T-helper 2 cell (primary cell): ENCODE measurements around the gene HMGCLL1.

ENCODE experiments used
- DNase-seq, 5 experiments: peaks; one replicate each; pipeline versions ENCODE4 v3.0.0 to v3.0.0-alpha.2; 2012 to 2022
- total RNA-seq, 2 donors: gene quantifications; one replicate each; lab custom pipeline; 2026; lab: John Stamatoyannopoulos, UW

Gene HMGCLL1
- total RNA-seq, result 0 to 0.20 reads per million in 2 donors

DNA sequence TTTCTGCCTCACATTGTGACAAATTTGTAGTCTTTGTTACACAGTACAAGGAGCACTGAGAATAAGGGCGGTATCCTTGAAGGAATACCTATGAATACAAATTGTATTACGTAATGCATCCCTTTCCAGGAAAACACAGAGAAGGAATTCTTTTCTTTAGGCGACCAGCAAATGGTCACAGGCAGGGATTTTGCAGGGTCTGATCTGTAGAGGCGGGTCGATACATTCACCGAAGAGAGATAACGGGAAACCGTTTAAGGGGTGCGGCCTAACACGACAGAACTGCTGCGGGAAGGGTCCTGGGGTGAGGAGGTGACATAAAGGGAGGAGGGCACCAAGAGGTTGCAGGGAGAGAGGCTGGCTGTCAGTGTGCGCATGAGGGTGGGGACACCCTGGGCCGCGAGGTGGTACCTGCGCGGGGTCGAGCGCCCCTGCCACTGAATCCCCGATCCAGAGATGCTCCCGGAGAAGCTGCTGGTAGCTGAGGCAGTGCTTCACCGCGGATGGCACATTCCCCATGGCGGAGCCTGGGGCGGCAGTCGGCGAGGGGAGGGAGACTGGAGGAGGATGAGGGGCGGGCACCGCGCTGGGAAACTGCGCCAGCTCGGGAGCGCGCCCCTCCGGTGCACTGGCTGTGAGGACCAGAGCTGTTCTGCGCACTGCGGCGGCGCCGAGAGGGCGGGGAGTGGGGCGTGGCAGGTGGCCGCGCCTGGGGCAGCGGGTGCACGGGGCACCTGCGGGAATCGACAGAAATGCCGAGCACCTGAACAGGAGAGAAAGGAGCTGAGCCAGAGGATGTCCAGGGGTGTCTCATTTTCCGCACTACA is at the start of gene HMGCLL1:
Gene HMGCLL1, minus strand, starts transcription at position 656 of the 827 bp plus-strand sequence. Its CDS starts 137 bp downstream, at position 519.
- DNase-seq, result no peak

DNA sequence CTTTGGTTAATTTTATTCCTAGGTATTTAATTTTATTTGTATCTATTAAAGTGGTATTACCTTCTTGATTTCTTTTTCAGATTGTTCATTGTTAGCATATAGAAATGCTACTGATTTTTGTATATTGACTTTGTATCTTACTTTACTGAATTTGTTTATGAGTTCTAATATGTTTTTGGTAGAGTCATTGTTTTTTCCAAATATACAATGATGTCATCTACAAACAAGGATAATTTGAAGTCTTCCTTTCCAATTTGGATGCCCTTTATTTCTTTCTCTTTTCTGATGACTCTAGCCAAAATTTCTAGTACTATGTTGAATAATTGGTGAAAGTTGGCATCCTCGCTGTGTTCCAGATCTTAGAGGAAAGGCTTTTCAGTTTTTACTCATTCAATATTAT is 43.0 kb upstream of the HMGCLL1 start:
- DNase-seq, result no peak

DNA sequence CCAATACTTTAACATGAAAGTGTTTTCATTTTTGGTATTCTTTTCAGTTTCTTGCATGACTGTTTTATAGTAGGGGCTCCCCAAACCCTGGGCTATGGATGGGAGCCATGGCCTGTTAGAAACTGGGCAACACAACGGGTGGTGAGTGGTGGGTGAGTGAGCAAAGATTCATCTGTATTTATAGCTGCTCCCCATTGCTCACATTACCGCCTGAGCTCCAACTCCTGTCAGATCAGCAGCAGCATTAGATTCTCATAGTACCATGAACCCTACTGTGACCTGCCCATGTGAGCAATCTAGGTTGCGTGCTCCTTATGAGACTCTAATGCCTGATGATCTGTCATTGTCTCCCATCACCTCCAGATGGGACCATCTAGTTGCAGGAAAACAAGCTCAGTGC is 42.3 kb upstream of the HMGCLL1 start:
- DNase-seq, result no peak

DNA sequence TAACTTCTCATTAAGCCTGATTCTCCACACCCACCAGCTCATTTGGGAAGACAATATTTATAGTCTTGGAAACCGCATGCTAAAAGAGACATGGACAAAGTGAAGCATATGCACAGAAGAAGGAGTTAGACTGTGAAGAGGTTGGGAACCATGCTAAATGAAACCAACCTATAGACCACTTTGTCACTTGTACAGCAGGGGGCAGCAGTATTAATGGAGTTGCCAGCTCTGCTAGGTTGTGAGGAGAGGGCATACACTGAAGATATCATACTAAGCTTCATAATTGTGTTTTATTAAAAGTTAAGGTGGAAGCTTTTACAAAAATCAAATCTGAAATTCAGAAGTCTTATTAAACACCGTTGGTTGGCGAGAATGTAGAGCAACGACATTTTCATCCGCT is 38.3 kb upstream of the HMGCLL1 start:
- peak in 1 of 5 experiments; percentile 1 for DNase-seq

DNA sequence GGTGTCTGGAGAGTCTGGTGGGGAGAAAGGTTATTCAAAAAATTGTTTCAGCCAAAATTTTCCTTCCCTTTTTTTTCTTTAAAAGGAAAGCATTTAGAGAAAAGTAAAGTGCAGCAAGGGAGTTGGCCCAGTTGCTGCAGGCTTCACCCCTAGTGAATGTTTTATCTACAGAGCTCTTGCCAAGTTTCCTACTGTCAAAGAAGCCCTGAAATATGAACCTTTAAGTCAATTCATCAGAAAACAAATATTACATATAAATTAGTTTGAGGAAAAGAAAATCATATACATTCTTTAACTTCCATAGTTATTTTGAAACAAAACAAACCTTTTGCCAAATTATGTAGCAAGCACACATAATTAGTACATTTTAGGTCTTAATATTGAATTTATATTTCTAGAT is 25.0 kb upstream of the HMGCLL1 start:
- DNase-seq, result no peak

GRCh38 chr6:55601120-55601519 is 22.1 kb upstream of the HMGCLL1 start:
- no peak for DNase-seq

GRCh38 chr6:55594442-55594841 is 15.4 kb upstream of the HMGCLL1 start:
- no peak for DNase-seq

DNA sequence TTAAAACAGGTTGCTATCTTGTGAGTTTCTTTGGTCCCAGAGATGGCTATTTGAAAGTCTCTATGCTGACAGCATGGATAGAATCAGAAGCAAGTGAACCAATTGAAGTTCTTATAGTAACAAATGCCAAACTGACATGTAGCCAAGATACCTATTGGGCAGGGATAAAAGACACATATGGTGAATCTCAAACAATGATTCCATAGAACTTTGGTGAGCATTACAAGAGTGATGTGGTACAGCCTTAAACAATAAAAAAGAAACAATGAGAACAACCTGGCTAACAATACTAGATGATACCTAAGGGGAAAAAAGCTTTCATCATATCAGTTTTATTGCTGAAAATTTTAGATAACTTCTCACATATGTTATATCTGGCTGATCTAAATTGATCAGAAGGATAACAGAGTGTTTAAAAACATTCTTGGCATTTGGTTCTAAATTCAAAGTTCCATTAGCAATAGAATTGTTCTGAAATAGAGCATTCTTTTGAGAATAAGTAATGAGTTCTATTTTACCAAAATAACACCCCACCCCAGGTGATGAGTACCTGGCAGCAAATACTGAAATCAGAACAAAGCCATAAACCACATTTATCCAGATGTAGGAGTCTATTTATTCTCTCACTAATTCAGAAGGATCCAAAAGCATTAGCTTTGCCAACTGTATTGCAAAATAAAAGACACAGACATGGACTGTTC is 5.8 kb upstream of the HMGCLL1 start:
- DNase-seq, result no peak

GRCh38 chr6:55576811-55577210 is 2.2 kb downstream of the HMGCLL1 start:
- no peak for DNase-seq

DNA sequence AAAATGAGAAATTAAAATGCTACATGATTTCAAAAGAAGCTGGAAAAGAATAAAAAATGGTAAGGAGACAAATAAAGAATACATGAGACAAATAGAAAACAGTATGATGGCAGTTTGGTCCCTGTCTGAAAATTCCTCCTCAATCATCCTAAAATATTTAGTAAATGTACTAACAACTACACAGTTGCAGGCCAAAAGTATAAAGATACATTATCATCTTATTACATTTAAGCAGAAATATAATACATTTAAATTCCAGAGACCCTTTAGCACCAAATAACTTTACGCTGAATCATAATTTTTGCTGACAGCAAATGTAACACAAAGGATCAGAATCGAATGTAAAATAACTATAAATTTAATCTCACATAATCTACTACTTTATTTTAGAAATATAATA is 4.4 kb downstream of the HMGCLL1 start:
- no peak for DNase-seq

GRCh38 chr6:55569638-55570037 is 9.4 kb downstream of the HMGCLL1 start:
- no peak for DNase-seq

GRCh38 chr6:55568808-55569439 is 10.1 kb downstream of the HMGCLL1 start:
- DNase-seq, result no peak

- no peak for DNase-seq
Observed at GRCh38 chr6:55567558-55567957, 11.4 kb downstream of the HMGCLL1 start.

DNA sequence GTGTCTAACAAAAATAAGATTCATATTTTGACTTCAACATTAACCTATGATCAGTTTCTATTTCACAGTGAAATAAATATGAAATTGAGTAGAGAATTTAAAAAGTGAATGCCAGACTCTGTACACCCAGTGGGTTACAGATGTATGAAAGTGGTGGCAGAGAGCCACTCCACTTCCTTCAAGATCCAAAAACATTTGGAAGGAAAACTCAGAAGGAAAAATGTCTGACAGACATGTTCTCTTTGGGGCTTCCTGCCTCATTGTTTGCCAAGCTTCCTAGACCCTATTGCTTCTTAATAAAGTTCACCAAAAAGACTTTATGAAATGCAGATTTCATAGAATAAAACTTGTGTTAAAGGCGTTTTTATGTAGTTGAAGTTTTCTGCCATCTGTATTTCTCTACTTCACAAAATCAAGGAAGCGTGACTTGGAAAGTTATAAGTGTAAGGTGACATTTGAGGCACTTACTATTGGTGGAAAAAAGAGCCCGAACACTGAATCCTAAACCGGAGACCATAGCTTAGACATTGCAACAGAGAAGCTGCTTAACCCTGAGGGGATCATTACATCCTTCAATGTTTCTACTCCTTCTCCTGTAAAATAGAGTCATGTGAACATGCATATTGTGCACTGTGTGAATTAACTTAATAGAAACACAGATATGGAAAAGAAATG is 12.8 kb downstream of the HMGCLL1 start:
- no peak for DNase-seq

DNA sequence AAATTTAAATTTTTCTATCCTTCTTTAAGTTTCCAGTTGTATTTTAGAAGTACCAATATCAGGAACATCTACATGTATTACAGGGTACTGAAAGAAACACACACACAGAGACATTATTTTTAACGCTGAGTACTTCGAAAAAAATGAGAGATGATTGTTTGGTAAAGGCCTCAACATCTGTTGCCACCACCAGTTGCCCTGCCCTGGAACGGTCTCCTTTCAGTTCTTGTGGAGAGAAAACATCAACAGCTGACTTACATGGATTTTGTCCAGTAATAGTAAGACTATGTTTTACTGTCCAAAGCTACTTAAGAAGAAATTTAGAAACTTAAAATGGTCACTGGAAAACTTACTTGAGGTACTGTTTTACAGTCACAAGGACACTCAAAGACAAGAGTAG is 16.7 kb downstream of the HMGCLL1 start:
- DNase-seq, result no peak

GRCh38 chr6:55560290-55560885 is 18.6 kb downstream of the HMGCLL1 start:
- no peak for DNase-seq

GRCh38 chr6:55557146-55557545 is 21.8 kb downstream of the HMGCLL1 start:
- DNase-seq, result no peak

GRCh38 chr6:55545791-55546190 is 33.2 kb downstream of the HMGCLL1 start:
- no peak for DNase-seq

DNA sequence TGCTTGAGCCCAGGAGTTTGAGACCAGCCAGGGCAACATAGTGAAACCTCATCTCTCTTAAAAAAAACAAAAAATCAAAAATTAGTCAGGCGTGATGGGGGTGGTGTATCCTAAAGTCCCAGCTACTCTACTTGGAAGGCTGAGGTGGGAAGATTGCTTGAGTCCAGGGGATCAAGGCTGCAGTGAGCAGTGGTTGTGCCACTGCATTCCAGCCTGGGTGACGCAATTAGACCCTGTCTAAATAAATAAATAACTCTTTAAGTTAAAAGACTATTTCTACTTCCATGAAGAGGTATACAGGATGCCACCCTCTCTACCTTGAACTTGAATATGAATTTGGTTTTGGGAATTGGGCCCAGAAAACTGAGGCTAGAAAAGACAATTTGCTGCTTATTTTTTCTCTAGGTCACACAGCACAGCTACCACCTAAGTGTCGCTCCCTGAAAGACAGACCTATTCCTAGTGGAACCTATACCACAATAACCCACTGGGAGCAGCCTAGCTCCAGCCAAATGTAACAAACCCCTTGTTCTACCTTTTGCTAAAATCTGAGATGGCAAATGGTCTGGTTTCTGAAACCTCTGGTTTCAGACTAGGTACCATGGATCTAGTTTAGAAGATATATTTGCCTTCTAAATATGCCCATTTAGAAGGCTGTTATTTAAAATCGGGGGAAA is 35.2 kb downstream of the HMGCLL1 start:
- DNase-seq, result no peak

DNA sequence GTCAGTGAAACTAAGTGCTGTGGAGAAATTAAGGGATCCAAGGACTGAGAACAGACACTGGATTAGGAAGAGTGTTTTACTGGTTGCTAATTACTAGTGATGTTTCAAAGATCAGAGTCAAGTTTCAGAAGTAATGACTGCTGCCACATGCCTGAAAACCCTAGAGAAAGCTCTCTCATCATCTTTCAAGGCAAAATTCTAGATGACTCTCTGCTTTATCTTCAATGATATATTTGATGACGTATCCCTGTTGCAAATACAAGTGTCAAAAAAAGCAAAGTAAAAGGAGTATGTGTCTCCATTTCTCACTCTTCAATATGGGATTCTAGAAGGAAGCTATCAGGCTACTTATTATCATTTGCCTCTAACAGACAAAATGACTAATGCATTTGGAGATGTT is 38.0 kb downstream of the HMGCLL1 start:
- no peak for DNase-seq

GRCh38 chr6:55536391-55536956 is 42.5 kb downstream of the HMGCLL1 start:
- no peak for DNase-seq

- DNase-seq, result no peak
Observed at GRCh38 chr6:55531496-55531895, 47.5 kb downstream of the HMGCLL1 start.
